Endothelial cell of umbilical vein (primary cell): ENCODE data around the gene ZNF37A. TPM values are rescaled to one million over a fixed set of nuclear protein-coding genes. Genes with fewer than 3 reads are reported as not detected.

Experiments used
- BruUV-seq: library from RNA; stranded (reverse); fragments of 400-500 nt; replicated peaks from 2 replicates; lab custom pipeline; 2021; lab: Mats Ljungman, UMichigan
- CTCF ChIA-PET: fragments of 300-600, 350-600 bp; sonication (Branson Sonifier 250); formaldehyde crosslinking; loops from one replicate; lab custom pipeline; 2021; ENCODE audit warnings: antibody characterized with exemption, inconsistent platforms; lab: Charles Lee
- POLR2A ChIA-PET: fragments of 300-600, 350-600 bp; sonication (Branson Sonifier 250); formaldehyde crosslinking; loops from one replicate; lab custom pipeline; 2021; ENCODE audit warnings: antibody characterized with exemption, inconsistent platforms; lab: Charles Lee
- DNase-seq: peaks from one replicate; pipeline ENCODE4 v3.0.0-alpha.2; 2011; ENCODE audit warnings: low read depth, low spot score
- FAIRE-seq: peaks from 2 replicates; lab custom pipeline; 2011; peaks lifted over from hg19 to GRCh38; lab: Jason Lieb, UNC
- H2AFZ ChIP-seq: 2 replicates; pipeline ENCODE4 v1.6.0; 2012; ENCODE audit warnings: low read depth, low read length, control low read depth, inconsistent platforms
- H3K27ac ChIP-seq: 2 replicates; pipeline ENCODE4 v1.5.1; 2011; ENCODE audit warnings: low read depth, mild to moderate bottlenecking, control low read depth, low read length, moderate library complexity; ENCODE audit not compliant: insufficient read depth
- H3K27me3 ChIP-seq, 2 experiments: 2 replicates each; pipeline versions ENCODE4 v1.6.0 to v1.6.1; 2011; ENCODE audit warnings: low read length in 2 of 2, mixed read lengths in 1 of 2; ENCODE audit not compliant: control insufficient read depth in 2 of 2, insufficient read depth in 2 of 2
- H3K36me3 ChIP-seq, 2 experiments: 2 replicates in 1 of 2; 3 replicates in 1 of 2; pipeline ENCODE4 v1.5.1; 2011; ENCODE audit warnings: low read length in 2 of 2, mild to moderate bottlenecking in 1 of 2, moderate library complexity in 1 of 2; ENCODE audit not compliant: control insufficient read depth in 2 of 2, insufficient read depth in 2 of 2; ENCODE audit errors: extremely low read depth in 1 of 2
- H3K4me1 ChIP-seq: 3 replicates; pipeline ENCODE4 v1.5.1; 2011; ENCODE audit warnings: mild to moderate bottlenecking, low read length; ENCODE audit not compliant: control insufficient read depth, insufficient read depth; ENCODE audit errors: extremely low read depth
- H3K4me2 ChIP-seq: 2 replicates; pipeline ENCODE4 v1.6.1; 2011; ENCODE audit warnings: low read length, control low read depth, mixed read lengths; ENCODE audit not compliant: insufficient read depth
- H3K4me3 ChIP-seq, 3 experiments: fragments of 200-600 bp in 1 of 3; sonication (generic), shearing (Covaris generic) in 1 of 3; replicated peaks in 1 of 3; 2 replicates each; pipeline ENCODE4 v1.5.1; 2011 to 2016; ENCODE audit warnings: control low read depth in 3 of 3, low read length in 3 of 3, mild to moderate bottlenecking in 2 of 3, inconsistent platforms in 1 of 3, low read depth in 1 of 3, moderate library complexity in 1 of 3; ENCODE audit not compliant: insufficient read depth in 1 of 3
- H3K79me2 ChIP-seq: 2 replicates; pipeline ENCODE4 v1.6.0; 2012; ENCODE audit warnings: low read length, inconsistent platforms; ENCODE audit not compliant: control insufficient read depth, insufficient read depth
- H3K9ac ChIP-seq: replicated peaks from 2 replicates; pipeline ENCODE3; 2011; ENCODE audit warnings: low read length, control low read depth; ENCODE audit not compliant: insufficient read depth; ENCODE audit errors: extremely low read depth
- H3K9me1 ChIP-seq: replicated peaks from 3 replicates; pipeline ENCODE4 v1.6.0; 2011; ENCODE audit warnings: mild to moderate bottlenecking, low read length; ENCODE audit not compliant: control insufficient read depth, insufficient read depth; ENCODE audit errors: extremely low read depth
- H3K9me3 ChIP-seq: replicated peaks from 2 replicates; pipeline ENCODE4 v1.5.1; 2012; ENCODE audit warnings: low read length, inconsistent platforms; ENCODE audit not compliant: control insufficient read depth, insufficient read depth
- H4K20me1 ChIP-seq: replicated peaks from 2 replicates; pipeline ENCODE3; 2011; ENCODE audit warnings: mild to moderate bottlenecking, low read length; ENCODE audit not compliant: control insufficient read depth, insufficient read depth; ENCODE audit errors: extremely low read depth
- CTCF ChIP-seq, 2 donors: IDR thresholded peaks; 1 replicate in 1 of 2; 2 replicates in 1 of 2; pipeline ENCODE4 v1.5.1; 2011; ENCODE audit warnings: low read length in 2 of 2, mild to moderate bottlenecking in 2 of 2, moderate library complexity in 2 of 2, control low read depth in 1 of 2, inconsistent platforms in 1 of 2, low read depth in 1 of 2; ENCODE audit not compliant: insufficient read depth in 1 of 2; ENCODE audit errors: extremely low read depth in 1 of 2
- EZH2 ChIP-seq: IDR thresholded peaks from 2 replicates; pipeline ENCODE4 v1.6.1; 2012; ENCODE audit warnings: borderline replicate concordance, low read depth, mild to moderate bottlenecking, moderate library complexity, low read length, inconsistent platforms; ENCODE audit not compliant: severe bottlenecking
- FOS ChIP-seq: IDR thresholded peaks from 2 replicates; pipeline ENCODE4 v1.6.1; 2011; ENCODE audit warnings: mild to moderate bottlenecking, low read length, moderate library complexity, borderline replicate concordance; ENCODE audit not compliant: insufficient read depth
- GATA2 ChIP-seq: IDR thresholded peaks from 2 replicates; pipeline ENCODE4 v1.7.0; 2011; ENCODE audit warnings: low read depth, mild to moderate bottlenecking, moderate library complexity, mixed read lengths, low read length; ENCODE audit not compliant: insufficient read length, insufficient read depth
- JUN ChIP-seq: IDR thresholded peaks from 2 replicates; pipeline ENCODE4 v1.6.1; 2011; ENCODE audit warnings: borderline replicate concordance, low read depth; ENCODE audit not compliant: insufficient read length, insufficient read depth
- MAX ChIP-seq: IDR thresholded peaks from 2 replicates; pipeline ENCODE4 v1.6.1; 2011; ENCODE audit not compliant: insufficient read depth, insufficient read length
- MYC ChIP-seq: IDR thresholded peaks from one replicate; pipeline ENCODE4 v1.6.1; 2011; ENCODE audit warnings: mild to moderate bottlenecking, low read depth, low read length
- POLR2A ChIP-seq: IDR thresholded peaks from 2 replicates; pipeline ENCODE4 v1.6.1; 2012; ENCODE audit warnings: low read depth, mild to moderate bottlenecking, control low read depth, low read length
- POLR2AphosphoS5 ChIP-seq: IDR thresholded peaks from 2 replicates; pipeline ENCODE4 v1.6.1; 2012; ENCODE audit warnings: low read depth, mild to moderate bottlenecking, control low read depth, low read length, moderate library complexity; ENCODE audit not compliant: insufficient read depth
- dilution Hi-C: fragments of 300-500 bp; cut with MboI; formaldehyde crosslinking; loops from one replicate; pipeline ENCODE4 v1.15.0; 2019; ENCODE audit warnings: low sequenced_read_pairs; ENCODE audit not compliant: extremely low pct_ligation_motif_present
- intact Hi-C: fragments of 100-400 bp; cut with micrococcal nuclease; formaldehyde crosslinking; loops from one replicate; pipeline ENCODE4 v1.10.0; 2022
- polyA plus RNA-seq, 4 experiments: library from polyadenylated mRNA; depleted of rRNA in 3 of 4; stranded (reverse) in 3 of 4; unstranded in 1 of 4; fragments of >200 nt; gene quantifications; 2 replicates each; pipeline versions ENCODE4 v1.2.1 to v1.2.3, GENCODE V29; 2011 to 2012; ENCODE audit warnings: missing spikeins in 1 of 4
- total RNA-seq: library from RNA; stranded (reverse); gene quantifications from 2 replicates; pipeline ENCODE4 v1.2.3, GENCODE V29; 2021

Gene ZNF37A
- total and polyA plus RNA-seq, 2 donors (not counting 3 experiments of a cell fraction or from before 2014, with no cell fraction given) = 3.4 to 14.5 TPM

- ChIA-PET POLR2A (no interaction called here), CTCF (no interaction called here)
- no peaks in the 10 kb centered on the region for H3K79me2 ChIP-seq
- H4K20me1 ChIP-seq = no peaks in the 10 kb centered on the region
- TF ChIP-seq POLR2AphosphoS5 (no peak), JUN (no peak), GATA2 (no peak), FOS (no peak), MAX (no peak), EZH2 (no peak), CTCF (IDR thresholded peaks at IDR 0.05; ENCODE audit: extremely low read depth in 1 of 2, insufficient read depth in 1 of 2, low read depth in 1 of 2, low read length in 2 of 2) (no peak), POLR2A (no peak), MYC (no peak)
- no peaks in the 10 kb centered on the region for H3K9me1 ChIP-seq
- no peak overlapping the region for H3K4me3 ChIP-seq
- no peak overlapping the region for H3K9ac ChIP-seq
- H3K27me3 ChIP-seq = no peaks in the 10 kb centered on the region
- H3K36me3 ChIP-seq = no peaks in the 10 kb centered on the region
- FAIRE-seq (no peak), DNase-seq (no peak)
- no peaks in the 10 kb centered on the region for H3K4me1 ChIP-seq
- BruUV-seq = no TSS peak
- intact Hi-C loops (loop anchor here (2.0 kb wide), 1 partner anchor 56 kb away; no protein-coding TSS in a partner anchor), dilution Hi-C loops (no loop called here)
- H2AFZ ChIP-seq = no peak overlapping the region
- H3K27ac ChIP-seq = no peak overlapping the region
- H3K4me2 ChIP-seq = no peak overlapping the region
- no peaks in the 10 kb centered on the region for H3K9me3 ChIP-seq
Measured at GRCh38 chr10:38174336-38174735, 80.2 kb downstream of the ZNF37A start.
